HG03469 (cell line): ENCODE measurements around the gene ZNF425.
"Not testable (repeated sequence)": the region's sequence is repeated elsewhere in the genome, so short reads cannot be mapped to it uniquely, and the experiment has no call there.

Experiments used
- ATAC-seq: cut with Tn5 transposase; IDR thresholded peaks from one replicate; pipeline ENCODE4 v1.9.1; 2021; ENCODE audit warnings: mild to moderate bottlenecking, moderate library complexity, moderate number of reproducible peaks; ENCODE audit not compliant: unreplicated experiment

ZNF425 gene

DNA sequence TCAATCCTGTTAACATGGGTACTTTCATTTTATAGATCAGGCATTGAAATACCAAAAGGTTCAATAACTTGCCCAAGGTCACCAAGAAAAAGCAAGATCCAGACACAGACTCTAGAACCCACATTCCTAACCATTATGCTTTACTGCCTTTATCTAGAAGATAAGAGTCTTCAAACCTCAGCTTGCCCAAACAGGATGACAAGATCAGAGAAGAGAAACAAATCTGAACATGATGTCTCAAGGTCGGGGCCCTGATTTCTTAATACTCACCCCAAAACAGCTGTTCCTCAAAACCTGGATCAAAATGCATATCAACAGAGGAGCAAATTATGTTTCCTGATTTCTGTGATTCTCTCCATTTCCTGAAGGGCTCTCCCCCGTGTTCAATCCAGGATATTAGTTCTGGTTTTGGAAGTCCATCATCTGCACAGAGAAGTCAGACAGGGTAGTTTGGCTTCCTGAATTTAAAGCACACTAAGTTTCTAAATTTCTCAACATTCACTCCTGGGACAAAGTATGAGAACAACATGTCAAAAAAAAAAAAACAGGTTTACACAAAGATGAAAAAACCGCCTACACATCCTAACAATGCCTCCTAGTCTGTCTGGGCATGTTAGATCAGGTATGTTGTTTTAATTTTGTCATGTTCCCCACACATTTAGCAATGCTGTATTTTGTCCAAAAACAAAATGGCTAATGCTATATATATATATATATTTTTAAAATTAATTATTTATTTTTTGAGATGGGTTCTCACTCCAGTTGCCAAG is 51.8 kb downstream of the ZNF425 start:
- no peak for ATAC-seq

- ATAC-seq, result no peak
Observed at GRCh38 chr7:149072438-149072775, 53.7 kb downstream of the ZNF425 start.

GRCh38 chr7:149071641-149072437 is 54.3 kb downstream of the ZNF425 start:
- no peak for ATAC-seq

- no peak for ATAC-seq
Observed at GRCh38 chr7:149071182-149071635, 54.9 kb downstream of the ZNF425 start.

DNA sequence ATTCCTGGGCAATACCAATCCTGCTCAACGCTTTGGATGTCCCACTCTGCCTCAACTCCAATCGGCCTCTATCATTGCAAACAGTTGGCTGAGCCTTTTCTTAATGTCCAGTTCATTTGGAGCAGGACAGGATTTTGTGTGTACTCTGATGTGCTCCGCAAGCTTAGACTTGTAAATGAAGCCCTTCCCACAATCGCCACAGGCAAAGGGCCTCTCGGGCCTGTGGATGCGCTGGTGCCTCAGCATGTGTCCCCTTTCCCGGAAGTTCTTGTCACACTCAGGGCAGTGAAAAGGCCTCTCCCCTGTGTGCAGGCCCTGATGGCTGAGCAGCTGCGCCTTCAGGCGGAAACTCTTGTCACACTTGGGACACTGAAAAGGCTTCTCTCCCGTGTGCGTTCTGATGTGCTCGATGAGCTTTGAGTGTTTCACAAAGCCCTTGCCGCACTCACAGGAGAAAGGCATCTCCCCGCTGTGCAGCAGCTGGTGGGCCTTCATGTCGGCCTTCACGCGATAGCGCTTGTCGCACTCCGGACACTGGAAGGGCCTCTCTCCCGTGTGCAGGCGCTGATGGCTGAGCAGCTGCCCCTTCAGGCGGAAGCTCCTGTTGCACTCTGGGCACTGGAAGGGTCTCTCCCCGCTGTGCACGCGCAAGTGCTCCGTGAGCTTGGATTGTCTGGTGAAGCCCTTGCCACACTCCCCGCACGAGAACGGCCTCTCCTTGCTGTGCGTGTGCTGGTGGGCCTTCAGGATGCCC is 55.6 kb downstream of the ZNF425 start:
- ATAC-seq, result no peak

DNA sequence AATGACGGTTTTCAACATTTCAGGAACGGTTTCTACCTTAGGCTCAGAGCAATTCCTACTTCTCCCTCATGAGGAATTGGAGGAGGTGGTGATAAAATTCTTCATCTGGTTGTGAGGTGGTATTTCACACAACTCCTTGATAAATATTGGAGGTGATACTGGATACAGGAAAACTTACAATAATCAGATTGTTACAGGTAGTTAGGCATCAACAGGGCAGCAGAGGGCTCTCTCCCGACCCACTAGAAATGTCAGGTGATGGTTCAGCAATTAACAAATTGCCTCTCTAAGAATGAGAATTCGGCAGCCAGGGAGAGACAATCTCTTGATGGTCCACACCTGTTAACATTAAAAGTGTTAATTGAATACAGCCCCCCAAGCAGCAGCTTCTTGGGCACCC is 58.3 kb downstream of the ZNF425 start:
- no peak for ATAC-seq

DNA sequence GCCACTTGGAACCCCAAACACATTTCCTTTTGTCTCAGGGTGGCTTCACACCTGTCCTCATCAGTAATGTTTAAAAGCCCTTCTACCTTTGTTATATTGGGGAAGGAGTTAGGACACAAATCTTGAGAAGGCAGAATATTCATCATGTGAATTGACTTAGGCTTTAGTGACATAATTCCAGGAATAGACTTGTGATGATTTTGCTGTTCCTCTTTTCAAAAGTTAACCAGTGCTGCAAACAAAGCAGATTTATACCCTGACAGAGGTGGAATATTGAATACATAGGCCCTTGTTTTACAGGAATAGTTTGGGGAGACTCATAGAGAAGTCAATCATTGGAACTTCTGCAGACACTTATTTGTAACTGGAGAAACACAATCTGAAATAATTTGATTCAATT is 62.6 kb downstream of the ZNF425 start:
- no peak for ATAC-seq

DNA sequence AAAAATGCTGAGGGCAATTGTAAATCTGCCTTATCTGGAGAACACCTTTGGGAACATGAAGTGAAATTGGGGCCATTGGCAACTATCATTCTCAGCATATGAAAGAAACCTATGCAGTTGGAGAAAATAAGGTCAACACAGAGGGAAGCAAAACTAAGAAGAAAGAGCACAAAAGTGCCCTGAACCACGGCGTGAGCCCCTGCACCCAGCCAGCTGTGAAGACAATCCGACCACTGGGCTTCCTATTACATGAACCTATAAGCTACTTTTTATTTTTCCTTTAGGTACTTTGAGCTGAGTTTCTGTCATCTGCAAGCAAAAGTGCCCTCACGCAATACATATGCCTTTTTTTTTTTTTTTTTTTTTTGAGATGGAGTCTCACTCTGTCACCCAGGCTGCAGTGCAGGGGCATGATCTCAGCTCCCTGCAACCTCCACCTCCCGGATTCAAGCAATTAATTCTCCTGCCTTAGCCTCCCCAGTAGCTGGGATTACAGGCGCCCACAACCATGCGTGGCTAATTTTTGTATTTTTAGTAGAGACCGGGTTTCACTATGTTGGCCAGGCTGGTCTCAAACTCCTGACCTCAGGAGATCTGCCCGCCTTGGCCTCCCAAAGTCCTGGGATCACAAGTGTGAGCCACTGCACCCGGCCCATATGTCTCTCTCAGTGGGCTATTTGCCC is 63.8 kb downstream of the ZNF425 start:
- not testable (repeated sequence) for ATAC-seq

- no peak for ATAC-seq
Observed at GRCh38 chr7:149060156-149060555, 66.0 kb downstream of the ZNF425 start.

- no peak for ATAC-seq
Observed at GRCh38 chr7:149053885-149054284, 72.2 kb downstream of the ZNF425 start.

GRCh38 chr7:149053384-149053783 is 72.7 kb downstream of the ZNF425 start:
- no peak for ATAC-seq
